ENCODE results near the gene VMA21.

The VMA21 gene

DNA sequence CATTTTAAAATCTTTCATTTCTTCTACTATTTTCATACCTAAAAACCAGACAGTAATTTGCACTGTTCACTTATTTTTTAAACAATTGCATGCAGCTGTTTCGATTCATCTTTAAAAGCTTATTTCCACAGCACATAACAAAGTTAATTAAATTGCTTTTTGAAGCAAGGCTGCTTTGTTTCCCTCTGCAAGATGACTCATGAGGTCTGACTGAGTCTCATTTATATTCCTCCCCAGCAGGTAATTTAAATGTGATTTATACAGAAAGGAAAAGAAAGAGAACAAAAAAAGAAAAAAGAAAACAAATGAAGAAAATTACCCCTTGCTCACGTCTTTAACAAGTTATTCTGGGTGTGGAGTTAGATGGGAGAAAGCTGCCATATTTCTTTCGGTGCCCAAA, 22.8 kb downstream of the VMA21 start:
- H2AK5ac ChIP-seq (ENCODE audit: low read length), result no peak overlapping the region
- H3K23ac ChIP-seq (ENCODE audit: low read length), result no peak overlapping the region
- H3K9ac ChIP-seq (ENCODE audit: low read length), result no peak overlapping the region
- no peaks in the 10 kb centered on the region for H3K4me1 ChIP-seq (ENCODE audit: control insufficient read depth, low read depth, low read length)
- no peaks in the 10 kb centered on the region for H3K79me1 ChIP-seq (ENCODE audit: low read length)
- no peak overlapping the region for H2BK5ac ChIP-seq (ENCODE audit: low read length)
- no peak overlapping the region for H3K27ac ChIP-seq (ENCODE audit: low read depth, low read length)
- H3K18ac ChIP-seq (ENCODE audit: low read length), result no peak overlapping the region
- H4K5ac ChIP-seq (ENCODE audit: low read length), result no peak overlapping the region
- H3K56ac ChIP-seq (ENCODE audit: low read length), result no peak overlapping the region
- no peaks in the 10 kb centered on the region for H3K27me3 ChIP-seq (ENCODE audit: insufficient read depth, low read length, poor library complexity)
- H2BK15ac ChIP-seq (replicated peaks; ENCODE audit: low read depth), result no peak overlapping the region
- H2BK120ac ChIP-seq (ENCODE audit: low read depth, low read length), result no peak overlapping the region
- no peak overlapping the region for H3K4me3 ChIP-seq (ENCODE audit: low read length)
- no peak overlapping the region for H4K8ac ChIP-seq (ENCODE audit: low read depth, low read length)
- no peak overlapping the region for H3K4ac ChIP-seq (ENCODE audit: low read depth, low read length)
- H3K79me2 ChIP-seq (ENCODE audit: control insufficient read depth, insufficient read depth, low read length), result no peaks in the 10 kb centered on the region
- H3K36me3 ChIP-seq (ENCODE audit: control insufficient read depth, insufficient read depth, low read length), result no peaks in the 10 kb centered on the region
- DNase-seq, result no peak
- no CpG with 5 or more reads among the region's 3 CpGs for WGBS (ENCODE audit: extremely low coverage, insufficient coverage, low lambda C conversion rate)
- no peak overlapping the region for H3K4me2 ChIP-seq (ENCODE audit: low read length)

DNA sequence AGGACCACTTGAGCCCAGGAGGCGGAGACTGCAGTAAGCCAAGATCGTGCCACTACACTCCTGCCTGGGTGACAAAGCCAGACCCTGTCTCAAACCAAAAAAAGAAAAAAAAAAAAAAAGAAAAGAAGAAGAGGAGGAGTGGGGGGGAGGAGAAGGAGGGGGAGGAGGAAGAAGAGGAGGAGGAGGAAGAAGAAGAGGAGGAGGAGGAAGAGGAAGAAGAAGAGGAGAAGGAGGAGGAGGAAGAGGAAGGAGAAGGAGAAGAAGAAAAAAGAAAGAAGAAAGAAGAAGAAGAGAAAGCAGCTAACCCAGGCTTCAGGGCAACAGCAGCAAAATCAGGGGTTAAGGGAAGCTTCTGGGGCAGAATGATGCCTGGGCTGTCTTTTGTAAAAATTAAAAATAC, 27.5 kb downstream of the VMA21 start:
- H4K8ac ChIP-seq (ENCODE audit: low read depth, low read length), result no peak overlapping the region
- no peak for DNase-seq
- H2BK15ac ChIP-seq (replicated peaks; ENCODE audit: low read depth), result no peak overlapping the region
- H3K27ac ChIP-seq (ENCODE audit: low read depth, low read length), result no peak overlapping the region
- H3K36me3 ChIP-seq (ENCODE audit: control insufficient read depth, insufficient read depth, low read length), result no peaks in the 10 kb centered on the region
- H2AK5ac ChIP-seq (ENCODE audit: low read length), result no peak overlapping the region
- no peak overlapping the region for H3K18ac ChIP-seq (ENCODE audit: low read length)
- H3K9ac ChIP-seq (ENCODE audit: low read length), result no peak overlapping the region
- H3K23ac ChIP-seq (ENCODE audit: low read length), result no peak overlapping the region
- no peaks in the 10 kb centered on the region for H3K27me3 ChIP-seq (ENCODE audit: insufficient read depth, low read length, poor library complexity)
- H3K4me1 ChIP-seq (ENCODE audit: control insufficient read depth, low read depth, low read length), result no peaks in the 10 kb centered on the region
- no peak overlapping the region for H2BK120ac ChIP-seq (ENCODE audit: low read depth, low read length)
- no peak overlapping the region for H4K5ac ChIP-seq (ENCODE audit: low read length)
- no peak overlapping the region for H3K56ac ChIP-seq (ENCODE audit: low read length)
- no peaks in the 10 kb centered on the region for H3K79me1 ChIP-seq (ENCODE audit: low read length)
- H3K4ac ChIP-seq (ENCODE audit: low read depth, low read length), result no peak overlapping the region
- no peak overlapping the region for H3K4me2 ChIP-seq (ENCODE audit: low read length)
- no CpG with 5 or more reads among the region's 2 CpGs for WGBS (ENCODE audit: extremely low coverage, insufficient coverage, low lambda C conversion rate)
- no peak overlapping the region for H2BK5ac ChIP-seq (ENCODE audit: low read length)
- H3K79me2 ChIP-seq (ENCODE audit: control insufficient read depth, insufficient read depth, low read length), result no peaks in the 10 kb centered on the region
- no peak overlapping the region for H3K4me3 ChIP-seq (ENCODE audit: low read length)

DNA sequence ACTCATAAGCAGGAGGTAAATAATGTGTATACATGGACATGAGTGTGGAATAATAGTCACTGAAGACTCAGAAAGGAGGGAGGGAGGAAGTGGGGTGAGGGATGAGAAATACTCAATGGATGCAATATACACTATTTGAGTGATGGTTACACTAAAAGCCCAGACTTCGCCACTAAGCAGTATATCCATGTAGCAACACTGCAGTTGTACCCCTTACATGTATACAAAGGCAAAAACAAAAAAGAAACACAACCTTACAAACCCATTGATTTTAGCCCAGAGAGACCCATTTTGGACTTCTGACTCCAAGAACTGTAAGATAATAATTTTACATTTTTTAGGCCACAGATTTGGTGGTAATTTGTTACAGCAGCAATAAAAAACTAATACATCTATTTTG, 51.5 kb downstream of the VMA21 start:
- Histone ChIP-seq H3K79me1 (ENCODE audit: low read length) (no peaks in the 10 kb centered on the region), H3K79me2 (ENCODE audit: control insufficient read depth, insufficient read depth, low read length) (no peaks in the 10 kb centered on the region), H3K4ac (ENCODE audit: low read depth, low read length) (no peak overlapping the region), H3K9ac (ENCODE audit: low read length) (no peak overlapping the region), H4K5ac (ENCODE audit: low read length) (no peak overlapping the region), H3K36me3 (ENCODE audit: control insufficient read depth, insufficient read depth, low read length) (no peaks in the 10 kb centered on the region), H3K27me3 (ENCODE audit: insufficient read depth, low read length, poor library complexity) (no peaks in the 10 kb centered on the region), H3K27ac (ENCODE audit: low read depth, low read length) (no peak overlapping the region), H3K23ac (ENCODE audit: low read length) (no peak overlapping the region), H3K4me1 (ENCODE audit: control insufficient read depth, low read depth, low read length) (no peaks in the 10 kb centered on the region), H3K56ac (ENCODE audit: low read length) (no peak overlapping the region), H3K4me3 (ENCODE audit: low read length) (no peak overlapping the region), H4K8ac (ENCODE audit: low read depth, low read length) (no peak overlapping the region), H2BK15ac (replicated peaks; ENCODE audit: low read depth) (no peak overlapping the region), H2BK120ac (ENCODE audit: low read depth, low read length) (no peak overlapping the region), H2AK5ac (ENCODE audit: low read length) (no peak overlapping the region), H3K4me2 (ENCODE audit: low read length) (no peak overlapping the region), H3K18ac (ENCODE audit: low read length) (no peak overlapping the region), H2BK5ac (ENCODE audit: low read length) (no peak overlapping the region)
- no peak for DNase-seq
- WGBS (ENCODE audit: extremely low coverage, insufficient coverage, low lambda C conversion rate), result no CpG with 5 or more reads among the region's 1 CpG

DNA sequence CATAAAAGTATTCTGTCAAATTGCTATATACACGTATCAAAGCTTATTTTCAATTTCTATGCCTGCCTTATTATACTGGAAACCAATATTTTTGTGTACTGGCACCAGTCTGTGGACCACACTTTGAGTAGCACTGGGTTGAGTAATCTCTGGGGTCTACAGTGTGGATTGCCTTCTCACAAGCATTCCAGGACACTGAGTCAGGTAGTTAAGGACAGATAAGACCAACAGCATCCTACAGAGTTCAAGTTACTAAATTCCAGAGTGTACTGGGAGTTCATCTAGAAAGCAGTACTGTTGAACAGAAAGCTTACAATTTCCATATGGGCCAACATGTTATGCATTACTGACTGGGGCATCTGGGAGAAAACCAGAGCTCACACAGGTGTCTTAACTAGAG, 61.8 kb downstream of the VMA21 start:
- Histone ChIP-seq H3K27ac (ENCODE audit: low read depth, low read length) (no peak overlapping the region), H3K79me2 (ENCODE audit: control insufficient read depth, insufficient read depth, low read length) (no peaks in the 10 kb centered on the region), H3K4ac (ENCODE audit: low read depth, low read length) (no peak overlapping the region), H3K4me1 (ENCODE audit: control insufficient read depth, low read depth, low read length) (no peaks in the 10 kb centered on the region), H3K27me3 (ENCODE audit: insufficient read depth, low read length, poor library complexity) (no peaks in the 10 kb centered on the region), H2BK120ac (ENCODE audit: low read depth, low read length) (no peak overlapping the region), H3K4me3 (ENCODE audit: low read length) (no peak overlapping the region), H3K36me3 (ENCODE audit: control insufficient read depth, insufficient read depth, low read length) (no peaks in the 10 kb centered on the region), H2AK5ac (ENCODE audit: low read length) (no peak overlapping the region), H3K56ac (ENCODE audit: low read length) (no peak overlapping the region), H3K79me1 (ENCODE audit: low read length) (no peaks in the 10 kb centered on the region), H4K5ac (ENCODE audit: low read length) (no peak overlapping the region), H2BK5ac (ENCODE audit: low read length) (no peak overlapping the region), H4K8ac (ENCODE audit: low read depth, low read length) (no peak overlapping the region), H2BK15ac (replicated peaks; ENCODE audit: low read depth) (no peak overlapping the region), H3K4me2 (ENCODE audit: low read length) (no peak overlapping the region), H3K23ac (ENCODE audit: low read length) (no peak overlapping the region), H3K9ac (ENCODE audit: low read length) (no peak overlapping the region), H3K18ac (ENCODE audit: low read length) (no peak overlapping the region)
- no CpG with 5 or more reads among the region's 1 CpG for WGBS (ENCODE audit: extremely low coverage, insufficient coverage, low lambda C conversion rate)
- peak; percentile 86 for DNase-seq
